ENCODE results near the gene MYO9A.
A peak's percentile ranks its signal among the peaks of the same experiment; 100 is the strongest.

DNA sequence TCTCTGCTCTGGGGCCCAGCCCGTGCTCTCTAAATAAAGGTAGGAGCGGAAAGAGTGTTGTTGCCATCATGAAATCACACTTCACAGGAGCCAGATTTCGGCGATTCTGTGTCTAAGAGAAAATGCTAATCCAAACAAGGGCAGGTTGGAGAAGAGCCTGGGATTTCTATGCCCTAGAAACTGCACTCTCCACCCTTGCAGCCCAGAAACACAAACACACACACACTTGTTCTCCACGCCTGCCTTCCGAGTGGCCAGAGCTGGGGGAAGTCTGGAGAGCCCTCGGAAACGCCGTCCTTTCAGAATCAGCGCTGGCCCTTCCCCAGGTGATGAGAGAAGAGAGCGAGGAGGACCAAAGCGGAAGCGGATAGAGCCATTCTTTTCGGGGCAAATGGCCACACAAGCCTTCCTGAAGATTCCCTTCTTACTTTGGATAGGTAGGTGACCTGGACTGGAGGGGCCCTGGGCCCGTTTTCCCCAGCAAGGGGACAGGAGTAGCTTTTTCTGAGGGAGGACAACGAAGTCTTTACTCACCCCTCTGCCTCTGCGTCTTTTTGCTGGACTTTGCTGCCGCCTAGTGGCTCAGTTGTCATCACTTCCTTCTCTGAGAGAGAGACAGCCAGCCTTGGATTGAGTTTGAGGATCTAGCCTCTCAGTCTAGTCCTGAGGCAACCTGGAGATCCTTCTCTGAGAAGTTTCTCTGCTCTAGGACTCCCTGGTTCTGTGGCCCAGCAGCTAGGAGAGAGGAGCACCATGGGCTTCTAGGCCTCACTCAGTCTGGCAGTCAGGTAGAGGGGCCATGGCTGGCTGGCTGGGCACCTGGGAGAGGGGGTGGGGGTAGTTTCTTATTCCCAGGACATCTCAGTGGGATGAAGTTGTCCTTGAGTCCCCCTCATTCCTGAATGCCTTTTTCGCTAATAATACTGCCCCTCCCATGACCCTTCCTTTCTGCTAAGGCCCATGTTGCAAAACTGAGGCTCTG, 38.0 kb upstream of the MYO9A start:
- TF ChIP-seq, protein P1, sequence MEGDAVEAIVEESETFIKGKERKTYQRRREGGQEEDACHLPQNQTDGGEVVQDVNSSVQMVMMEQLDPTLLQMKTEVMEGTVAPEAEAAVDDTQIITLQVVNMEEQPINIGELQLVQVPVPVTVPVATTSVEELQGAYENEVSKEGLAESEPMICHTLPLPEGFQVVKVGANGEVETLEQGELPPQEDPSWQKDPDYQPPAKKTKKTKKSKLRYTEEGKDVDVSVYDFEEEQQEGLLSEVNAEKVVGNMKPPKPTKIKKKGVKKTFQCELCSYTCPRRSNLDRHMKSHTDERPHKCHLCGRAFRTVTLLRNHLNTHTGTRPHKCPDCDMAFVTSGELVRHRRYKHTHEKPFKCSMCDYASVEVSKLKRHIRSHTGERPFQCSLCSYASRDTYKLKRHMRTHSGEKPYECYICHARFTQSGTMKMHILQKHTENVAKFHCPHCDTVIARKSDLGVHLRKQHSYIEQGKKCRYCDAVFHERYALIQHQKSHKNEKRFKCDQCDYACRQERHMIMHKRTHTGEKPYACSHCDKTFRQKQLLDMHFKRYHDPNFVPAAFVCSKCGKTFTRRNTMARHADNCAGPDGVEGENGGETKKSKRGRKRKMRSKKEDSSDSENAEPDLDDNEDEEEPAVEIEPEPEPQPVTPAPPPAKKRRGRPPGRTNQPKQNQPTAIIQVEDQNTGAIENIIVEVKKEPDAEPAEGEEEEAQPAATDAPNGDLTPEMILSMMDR (IDR thresholded peaks at IDR 0.05): peak; percentile 75 to 88 (median 77)
- no peak for TF ChIP-seq POLR2A (IDR thresholded peaks at IDR 0.05)
